Hematopoietic multipotent progenitor cell treated with erythropoietin and hydrocortisone succinate and interleukin-3 and kit ligand, for 6 days (in vitro differentiated cells): ENCODE data around the gene DTD2.

Source experiments
- DNase-seq: peaks from one replicate; pipeline ENCODE4 v3.0.0-alpha.2; 2015

DTD2 gene

GRCh38 chr14:31403707-31404106, 53.6 kb downstream of the DTD2 start:
- DNase-seq: no peak

- no peak for DNase-seq
Observed at GRCh38 chr14:31402764-31403439, 54.4 kb downstream of the DTD2 start.

- DNase-seq: no peak
Observed at GRCh38 chr14:31401369-31401932, 55.9 kb downstream of the DTD2 start.

- no peak for DNase-seq
Observed at GRCh38 chr14:31400031-31400638, 57.2 kb downstream of the DTD2 start.
